Testis (tissue), 2 donors: ENCODE measurements around the gene ADTRP.

Experiments
- CTCF ChIP-seq, 3 experiments: fragments of 450-650 bp in 2 of 3; fragments of 200-600 bp in 1 of 3; sonication (generic) in 1 of 3; IDR thresholded peaks; one replicate each; pipeline ENCODE4 v1.5.1; 2016 to 2019; ENCODE audit warnings: antibody characterized with exemption in 3 of 3, mild to moderate bottlenecking in 2 of 3, moderate library complexity in 1 of 3
- POLR2A ChIP-seq: fragments of 450-650 bp; IDR thresholded peaks from one replicate; pipeline ENCODE4 v1.6.1; 2017; ENCODE audit warnings: antibody characterized with exemption, mild to moderate bottlenecking, moderate library complexity

DNA sequence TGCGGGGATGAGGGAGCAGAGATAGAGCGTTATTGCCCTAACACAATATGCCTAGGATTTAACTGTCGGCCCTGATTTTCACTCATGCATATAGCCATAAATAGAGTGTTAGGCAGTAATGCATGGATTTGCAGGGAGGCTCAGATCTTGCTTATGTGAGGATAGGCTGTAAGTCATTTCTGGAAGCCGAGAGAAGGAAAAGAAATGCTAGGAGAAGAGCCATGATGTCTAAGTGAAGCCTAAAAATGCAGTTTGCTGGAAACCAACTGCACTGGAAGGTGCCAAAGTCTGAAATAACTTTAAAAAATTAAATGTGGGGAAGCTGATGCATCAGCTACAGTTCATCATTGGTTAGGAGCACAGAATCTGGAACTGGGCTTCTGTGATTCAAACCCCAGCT lies 54.3 kb downstream of the ADTRP start:
- no peak for TF ChIP-seq CTCF (IDR thresholded peaks at IDR 0.05)
- no peak for TF ChIP-seq POLR2A
